GM18508 (cell line): Measurements from ENCODE around the gene ANKRD2.
"Not testable (repeated sequence)": the region's sequence is repeated elsewhere in the genome, so short reads cannot be mapped to it uniquely, and the experiment has no call there.

Source experiments
- ATAC-seq: cut with Tn5 transposase; IDR thresholded peaks from one replicate; pipeline ENCODE4 v1.9.1; 2021; ENCODE audit warnings: moderate number of reproducible peaks; ENCODE audit not compliant: insufficient read depth, unreplicated experiment

The ANKRD2 gene

DNA sequence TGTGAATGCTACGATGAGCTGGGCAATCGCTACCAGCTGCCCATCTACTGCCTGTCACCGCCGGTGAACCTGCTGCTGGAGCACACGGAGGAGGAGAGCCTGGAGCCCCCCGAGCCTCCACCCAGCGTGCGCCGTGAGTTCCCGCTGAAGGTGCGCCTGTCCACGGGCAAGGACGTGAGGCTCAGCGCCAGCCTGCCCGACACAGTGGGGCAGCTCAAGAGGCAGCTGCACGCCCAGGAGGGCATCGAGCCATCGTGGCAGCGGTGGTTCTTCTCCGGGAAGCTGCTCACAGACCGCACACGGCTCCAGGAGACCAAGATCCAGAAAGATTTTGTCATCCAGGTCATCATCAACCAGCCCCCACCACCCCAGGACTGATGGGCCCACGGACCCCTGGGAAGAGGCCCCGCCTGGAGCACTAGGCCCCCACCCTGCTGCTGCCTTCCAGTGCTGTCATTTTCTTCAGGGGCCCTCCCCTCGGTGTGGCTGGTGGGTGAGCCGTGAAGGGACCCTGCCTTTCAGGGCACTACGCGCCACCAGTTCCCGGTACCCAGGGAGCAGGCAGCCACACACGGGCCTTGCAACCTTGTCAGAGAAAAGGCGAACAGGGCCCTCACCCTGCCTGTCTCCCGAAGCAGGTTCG lies 2.3 kb upstream of the ANKRD2 start:
- no peak for ATAC-seq

- no peak for ATAC-seq
Observed at GRCh38 chr10:97570789-97571471, 1.6 kb upstream of the ANKRD2 start.

DNA sequence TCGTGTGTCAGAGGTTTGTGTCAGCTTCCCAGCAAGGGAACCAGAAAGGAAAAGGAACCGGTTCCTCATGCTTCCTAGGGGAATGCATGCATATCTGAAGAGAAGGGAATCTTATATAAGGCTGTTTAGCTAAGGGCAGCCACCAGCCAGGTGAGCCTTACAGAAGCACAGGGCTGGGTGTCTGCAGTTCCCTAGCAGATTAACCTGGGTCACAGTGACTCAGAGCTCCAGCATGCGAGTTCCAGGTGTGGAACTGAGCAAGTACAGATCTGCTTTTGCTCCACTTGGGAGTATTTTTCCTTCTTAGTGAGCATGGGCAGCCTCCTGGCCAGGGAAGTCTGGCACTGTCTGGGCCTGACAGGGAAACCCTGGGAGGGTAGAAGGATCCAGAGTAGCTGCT lies 957 bp upstream of the ANKRD2 start:
- no peak for ATAC-seq

- no peak for ATAC-seq
Observed at GRCh38 chr10:97573021-97573420, 442 bp downstream of the ANKRD2 start.

GRCh38 chr10:97573672-97574071 lies 1.1 kb downstream of the ANKRD2 start:
- no peak for ATAC-seq

GRCh38 chr10:97574374-97575126 lies 2.0 kb downstream of the ANKRD2 start:
- ATAC-seq = no peak

GRCh38 chr10:97575127-97575668 lies 2.6 kb downstream of the ANKRD2 start:
- no peak for ATAC-seq

DNA sequence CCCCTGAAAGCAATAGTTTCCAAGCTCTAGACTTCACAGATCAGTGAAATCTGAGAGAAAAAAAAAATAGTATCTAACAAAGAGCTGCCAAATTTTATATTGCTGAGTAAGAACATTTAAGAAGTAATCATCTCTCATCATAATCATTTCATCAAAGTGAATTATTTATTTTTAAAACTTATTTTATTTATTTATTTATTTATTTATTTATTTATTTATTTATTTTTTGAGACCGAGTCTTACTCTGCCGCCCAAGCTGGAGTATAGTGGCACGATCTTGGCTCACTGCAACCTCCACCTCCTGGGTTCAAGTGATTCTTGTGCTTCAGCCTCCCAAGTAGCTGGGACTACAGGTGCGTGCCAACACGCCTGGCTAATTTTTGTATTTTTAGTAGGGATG lies 3.9 kb downstream of the ANKRD2 start:
- ATAC-seq = not testable (repeated sequence)

- no peak for ATAC-seq
Observed at GRCh38 chr10:97577701-97578100, 5.1 kb downstream of the ANKRD2 start.

DNA sequence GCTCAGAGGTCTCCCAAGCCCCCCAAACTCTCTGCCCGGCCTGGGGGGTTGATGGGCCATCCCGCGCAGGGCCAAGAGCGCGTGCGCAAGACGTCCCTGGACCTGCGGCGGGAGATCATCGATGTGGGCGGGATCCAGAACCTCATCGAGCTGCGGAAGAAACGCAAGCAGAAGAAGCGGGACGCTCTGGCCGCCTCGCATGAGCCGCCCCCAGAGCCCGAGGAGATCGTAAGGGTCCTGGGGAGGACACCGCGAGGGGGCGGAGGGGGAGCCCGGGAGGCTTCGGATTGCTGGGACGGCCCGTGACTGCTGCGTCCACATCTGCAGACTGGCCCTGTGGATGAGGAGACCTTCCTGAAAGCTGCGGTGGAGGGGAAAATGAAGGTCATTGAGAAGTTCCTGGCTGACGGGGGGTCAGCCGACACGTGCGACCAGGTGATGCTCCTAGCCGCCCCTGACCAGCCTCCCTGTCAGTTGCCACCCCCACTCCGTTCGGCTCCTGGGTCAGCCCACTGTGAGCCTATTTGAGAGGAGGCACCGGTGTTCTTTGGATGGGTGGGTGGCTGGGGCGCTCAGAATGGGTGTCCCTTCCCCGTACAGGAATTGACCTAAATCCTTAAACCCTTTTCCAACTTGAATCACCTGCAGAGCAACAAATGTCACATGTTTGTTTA lies 5.7 kb downstream of the ANKRD2 start:
- ATAC-seq = no peak

GRCh38 chr10:97580421-97581367 lies 8.1 kb downstream of the ANKRD2 start:
- ATAC-seq = no peak

DNA sequence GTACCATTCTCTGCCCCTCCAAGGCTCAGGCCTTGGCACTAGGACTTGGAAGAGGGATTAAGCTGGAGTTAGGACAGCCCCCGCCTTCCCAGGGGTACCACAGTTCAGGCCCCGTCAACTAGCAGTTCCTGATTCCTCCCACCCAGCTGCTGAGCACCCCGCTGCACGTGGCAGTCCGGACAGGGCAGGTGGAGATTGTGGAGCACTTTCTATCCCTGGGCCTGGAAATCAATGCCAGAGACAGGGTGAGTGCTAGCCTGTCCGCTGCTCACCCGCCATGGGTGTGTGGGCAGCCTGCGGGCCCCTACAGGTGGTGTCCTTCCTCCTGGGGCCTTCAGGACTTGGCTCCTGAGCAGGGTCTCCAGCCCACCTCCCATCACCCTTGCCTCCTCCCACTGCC lies 9.6 kb downstream of the ANKRD2 start:
- ATAC-seq = no peak

DNA sequence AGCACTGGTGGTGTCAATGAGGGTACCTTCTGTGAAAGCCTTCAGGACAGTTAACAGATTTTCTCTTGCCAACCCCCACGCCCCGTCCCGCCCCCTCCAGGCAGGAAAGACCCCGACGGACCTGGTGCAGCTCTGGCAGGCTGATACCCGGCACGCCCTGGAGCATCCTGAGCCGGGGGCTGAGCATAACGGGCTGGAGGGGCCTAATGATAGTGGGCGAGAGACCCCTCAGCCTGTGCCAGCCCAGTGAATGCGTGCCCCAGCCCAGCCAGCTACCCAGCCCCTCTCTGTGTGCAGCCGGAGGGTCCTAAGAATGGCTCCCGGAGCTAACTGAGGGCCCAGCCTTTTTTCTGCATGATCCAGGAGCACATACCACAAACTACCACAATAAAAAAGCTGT lies 10.9 kb downstream of the ANKRD2 start:
- no peak for ATAC-seq

DNA sequence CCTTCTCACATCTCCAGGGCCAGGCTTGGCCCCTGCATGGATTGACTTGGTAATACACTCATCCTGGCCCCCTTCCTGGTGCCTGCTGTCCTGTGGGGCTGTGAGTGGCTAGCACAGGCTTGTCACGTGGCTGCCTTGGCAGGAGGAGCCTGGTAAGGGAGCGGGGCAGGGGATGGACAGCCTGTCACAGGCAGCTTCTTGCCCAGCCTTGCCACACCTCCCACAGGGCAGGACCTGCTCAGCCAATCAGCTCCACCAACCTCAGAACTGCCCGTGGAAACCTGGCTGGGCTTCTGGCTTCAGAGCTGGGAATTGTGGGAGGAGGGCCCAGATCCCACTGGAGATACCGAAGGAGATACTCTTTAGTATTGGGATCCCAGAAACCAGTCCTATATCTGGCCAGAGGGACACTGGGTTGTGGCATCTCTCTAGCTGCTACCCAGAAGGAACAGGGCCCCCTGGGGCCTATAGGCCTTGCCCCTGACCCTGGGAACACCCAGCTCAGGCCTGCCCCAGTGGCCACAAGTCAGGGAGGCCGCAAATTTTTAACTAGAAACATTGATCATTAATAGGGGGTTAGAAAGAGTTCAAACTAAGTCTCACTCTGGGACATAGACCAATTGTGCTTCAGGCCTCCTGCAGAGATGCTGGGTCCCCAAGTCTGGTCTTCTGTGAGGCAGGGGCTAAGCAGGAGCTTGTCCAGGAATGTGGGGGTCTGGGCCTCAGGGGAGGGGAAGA lies 11.7 kb downstream of the ANKRD2 start, which contains the start of gene HOGA1:
HOGA1 (plus strand) TSS at position 330 of the 738 bp plus-strand sequence; CDS start at position 645, 315 bp downstream.
- peak; percentile 56 for ATAC-seq

DNA sequence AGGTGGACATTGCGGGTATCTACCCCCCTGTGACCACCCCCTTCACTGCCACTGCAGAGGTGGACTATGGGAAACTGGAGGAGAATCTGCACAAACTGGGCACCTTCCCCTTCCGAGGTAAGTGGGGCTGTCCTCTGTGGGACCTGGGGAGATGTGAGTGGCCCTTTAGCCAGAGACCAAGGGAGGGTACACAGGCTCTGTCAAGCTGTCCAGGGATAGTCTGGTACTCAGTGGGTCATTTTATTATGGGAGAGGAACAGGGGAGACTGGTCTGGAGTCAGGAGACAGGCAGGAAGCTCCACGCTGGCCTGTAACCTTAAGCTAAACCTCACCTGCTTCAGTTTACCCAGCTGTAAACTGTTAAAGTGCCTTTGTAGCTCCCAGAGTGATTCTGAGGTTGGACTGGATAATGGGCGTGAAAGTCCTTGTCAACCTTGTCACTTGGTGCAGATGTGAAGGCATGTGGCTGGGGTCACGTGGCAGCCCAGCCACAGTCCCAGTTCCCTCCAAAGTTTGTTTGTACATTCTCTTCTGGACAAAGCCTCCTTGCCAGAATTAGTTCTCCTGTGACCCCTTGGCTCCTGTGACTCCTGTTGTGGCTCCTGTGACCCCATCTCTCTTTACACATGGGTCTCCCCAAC lies 12.3 kb downstream of the ANKRD2 start:
- no peak for ATAC-seq

DNA sequence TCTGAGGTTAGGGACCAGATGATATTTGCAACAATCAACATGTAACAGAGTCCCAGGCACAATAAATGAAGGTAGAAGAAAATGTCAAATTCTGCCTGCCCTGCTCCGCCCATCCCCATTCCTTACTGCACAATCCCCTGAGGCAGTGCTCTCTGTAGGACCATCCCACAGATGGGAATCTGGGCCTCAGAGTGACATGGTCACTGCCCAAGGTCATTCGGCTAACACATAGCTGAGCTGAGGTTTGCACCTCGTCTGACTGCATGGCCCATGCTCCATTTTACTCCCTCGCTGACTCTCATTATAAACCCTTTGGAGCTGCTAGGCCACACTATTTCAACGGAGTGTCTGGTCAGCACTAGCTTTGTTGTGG lies 12.8 kb downstream of the ANKRD2 start:
- no peak for ATAC-seq

- ATAC-seq = no peak
Observed at GRCh38 chr10:97587183-97587582, 14.6 kb downstream of the ANKRD2 start.

DNA sequence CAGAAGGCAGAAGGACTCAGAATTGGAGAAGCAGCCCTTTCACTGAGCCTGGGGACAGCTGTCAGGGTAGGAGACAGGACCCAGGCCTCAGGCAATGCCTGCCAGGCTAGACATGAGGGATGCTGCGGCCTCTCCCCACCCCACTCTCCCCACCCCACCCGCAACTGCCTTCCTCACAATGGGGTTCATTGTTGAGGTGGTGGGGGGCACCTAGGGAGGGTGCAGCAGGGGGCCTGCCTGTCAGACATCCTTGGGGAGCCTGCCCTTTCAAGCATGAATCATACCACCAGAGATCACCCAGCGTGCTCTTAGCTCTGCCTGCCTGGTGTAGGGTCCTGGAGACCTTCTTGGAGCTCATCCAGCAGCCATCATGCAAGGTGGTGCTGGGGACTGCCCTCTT lies 16.9 kb downstream of the ANKRD2 start, which contains the start of gene C10orf62:
C10orf62 (plus strand) TSS at position 243 of the 400 bp plus-strand sequence. CDS start 177 bp downstream, outside the sequence.
- no peak for ATAC-seq
